Left ventricle myocardium inferior (tissue), 1 donor: ENCODE results near the gene DNAH12. TPM values are rescaled to one million over a fixed set of nuclear protein-coding genes. Genes with fewer than 3 reads are reported as not detected.
"Not testable (repeated sequence)": the region's sequence is repeated elsewhere in the genome, so short reads cannot be mapped to it uniquely, and the experiment has no call there.

Experiments used
- DNase-seq: peaks from one replicate; pipeline ENCODE4 v3.0.0-alpha.2; 2020
- H3K27ac ChIP-seq: fragments of 200-600 bp; replicated peaks from 2 replicates; pipeline ENCODE4 v1.8.0; 2021
- H3K27me3 ChIP-seq: fragments of 200-600 bp; 2 replicates; pipeline ENCODE4 v1.8.0; 2021; ENCODE audit warnings: low read depth
- H3K36me3 ChIP-seq: fragments of 200-600 bp; 2 replicates; pipeline ENCODE4 v1.8.0; 2021
- H3K4me1 ChIP-seq: fragments of 200-600 bp; 2 replicates; pipeline ENCODE4 v1.8.0; 2021
- H3K4me3 ChIP-seq: fragments of 200-600 bp; 2 replicates; pipeline ENCODE4 v1.8.0; 2021; ENCODE audit warnings: mild to moderate bottlenecking, moderate library complexity
- H3K9me3 ChIP-seq: fragments of 200-600 bp; replicated peaks from 2 replicates; pipeline ENCODE4 v1.8.0; 2021
- intact Hi-C: fragments of 100-400 bp; cut with micrococcal nuclease; formaldehyde crosslinking; loops from one replicate; pipeline ENCODE4 v1.11.0; 2022
- total RNA-seq: library from RNA; stranded (reverse); fragmentation: NEBNext Ultra II Directional; extraction: Animal tissue kit (Norgen Biotek cat#: 25700); gene quantifications from one replicate; pipeline ENCODE4 v1.2.1, GENCODE V29; 2021
- TF ChIP-seq, protein P1 (sequence below): fragments of 200-600 bp; IDR thresholded peaks from 2 replicates; pipeline ENCODE4 v1.8.0; 2021; ENCODE audit warnings: antibody characterized with exemption, mild to moderate bottlenecking, borderline replicate concordance
- donor health status: DM: no; HTN: yes; CAD: no; lungs with severe emphysema.

Gene DNAH12
- total RNA-seq, 1 donor from 2014 or later = 0.16 TPM

DNA sequence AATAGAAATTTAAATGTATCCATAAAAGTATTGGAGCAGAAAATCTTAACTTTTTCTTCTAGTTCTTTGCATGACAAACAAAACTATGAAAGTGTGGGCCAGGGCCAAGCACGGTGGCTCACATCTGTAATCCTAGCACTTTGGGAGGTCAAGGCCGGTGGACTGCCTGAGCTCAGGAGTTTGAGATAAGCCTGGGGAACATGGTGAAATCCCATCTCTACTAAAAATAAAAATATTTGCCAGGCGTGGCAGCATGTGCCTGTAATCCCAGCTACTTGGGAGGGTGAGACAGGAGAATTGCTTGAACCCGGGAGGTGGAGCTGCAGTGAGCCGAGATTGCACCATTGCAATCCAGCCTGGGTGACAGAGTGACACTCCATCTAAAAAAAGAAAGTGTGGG lies 158.6 kb downstream of the DNAH12 start:
- no peaks in the 10 kb centered on the region for H3K4me1 ChIP-seq
- no peaks in the 10 kb centered on the region for H3K27me3 ChIP-seq
- H3K36me3 ChIP-seq = no peaks in the 10 kb centered on the region
- H3K27ac ChIP-seq = no peak overlapping the region
- TF ChIP-seq, protein P1, sequence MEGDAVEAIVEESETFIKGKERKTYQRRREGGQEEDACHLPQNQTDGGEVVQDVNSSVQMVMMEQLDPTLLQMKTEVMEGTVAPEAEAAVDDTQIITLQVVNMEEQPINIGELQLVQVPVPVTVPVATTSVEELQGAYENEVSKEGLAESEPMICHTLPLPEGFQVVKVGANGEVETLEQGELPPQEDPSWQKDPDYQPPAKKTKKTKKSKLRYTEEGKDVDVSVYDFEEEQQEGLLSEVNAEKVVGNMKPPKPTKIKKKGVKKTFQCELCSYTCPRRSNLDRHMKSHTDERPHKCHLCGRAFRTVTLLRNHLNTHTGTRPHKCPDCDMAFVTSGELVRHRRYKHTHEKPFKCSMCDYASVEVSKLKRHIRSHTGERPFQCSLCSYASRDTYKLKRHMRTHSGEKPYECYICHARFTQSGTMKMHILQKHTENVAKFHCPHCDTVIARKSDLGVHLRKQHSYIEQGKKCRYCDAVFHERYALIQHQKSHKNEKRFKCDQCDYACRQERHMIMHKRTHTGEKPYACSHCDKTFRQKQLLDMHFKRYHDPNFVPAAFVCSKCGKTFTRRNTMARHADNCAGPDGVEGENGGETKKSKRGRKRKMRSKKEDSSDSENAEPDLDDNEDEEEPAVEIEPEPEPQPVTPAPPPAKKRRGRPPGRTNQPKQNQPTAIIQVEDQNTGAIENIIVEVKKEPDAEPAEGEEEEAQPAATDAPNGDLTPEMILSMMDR = no peak
- no peak overlapping the region for H3K4me3 ChIP-seq
- no peak for DNase-seq
- no peaks in the 10 kb centered on the region for H3K9me3 ChIP-seq
- intact Hi-C loops = no loop called here

DNA sequence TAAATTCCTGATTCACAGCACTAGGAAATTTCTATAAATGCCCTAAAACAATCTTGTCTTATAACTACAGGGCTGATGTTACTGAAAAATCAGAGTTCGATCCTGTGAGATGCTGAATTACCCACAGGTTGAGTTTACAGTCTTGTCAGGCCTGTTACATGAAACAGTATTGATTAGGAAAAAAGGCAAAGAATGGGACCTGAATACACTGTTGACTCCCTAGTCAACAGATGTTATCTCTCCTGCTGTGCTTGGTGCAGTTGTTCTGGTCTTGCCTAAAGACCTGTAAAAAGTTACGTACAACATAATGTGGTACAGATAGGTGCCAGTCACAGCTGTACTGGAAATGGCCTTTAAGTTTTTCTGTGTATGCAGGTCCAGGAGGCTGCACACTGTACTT lies 160.3 kb downstream of the DNAH12 start:
- H3K4me1 ChIP-seq = no peaks in the 10 kb centered on the region
- no peaks in the 10 kb centered on the region for H3K36me3 ChIP-seq
- peaks cover 7% of the 10 kb centered on the region for H3K27me3 ChIP-seq
- H3K9me3 ChIP-seq = no peaks in the 10 kb centered on the region
- intact Hi-C loops = no loop called here
- no peak for DNase-seq
- TF ChIP-seq, protein P1 = no peak
- no peak overlapping the region for H3K27ac ChIP-seq
- no peak overlapping the region for H3K4me3 ChIP-seq

DNA sequence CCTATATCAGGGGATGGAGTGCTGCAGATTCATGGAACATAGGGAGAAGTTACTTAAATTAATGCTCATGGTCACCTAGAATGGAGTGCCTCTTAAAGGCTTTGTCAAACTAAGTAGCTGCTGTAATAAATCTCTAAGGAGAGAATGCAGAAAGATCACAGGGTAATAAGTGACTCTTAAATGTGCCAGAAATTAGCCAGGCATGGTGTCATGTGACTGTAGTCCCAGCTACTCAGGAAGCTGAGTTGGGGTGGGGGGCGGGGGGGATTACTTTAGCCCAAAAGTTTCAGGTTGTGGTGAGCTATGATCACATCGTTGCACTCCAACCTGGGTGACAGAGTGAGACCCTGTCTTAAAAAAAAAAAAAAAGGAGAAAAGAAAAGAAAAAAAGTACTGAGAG lies 160.7 kb downstream of the DNAH12 start:
- TF ChIP-seq, protein P1 = no peak
- Histone ChIP-seq H3K27ac (no peak overlapping the region), H3K4me1 (no peaks in the 10 kb centered on the region), H3K4me3 (no peak overlapping the region), H3K9me3 (no peaks in the 10 kb centered on the region), H3K27me3 (peaks cover 7% of the 10 kb centered on the region), H3K36me3 (no peaks in the 10 kb centered on the region)
- intact Hi-C loops = no loop called here
- DNase-seq = no peak

DNA sequence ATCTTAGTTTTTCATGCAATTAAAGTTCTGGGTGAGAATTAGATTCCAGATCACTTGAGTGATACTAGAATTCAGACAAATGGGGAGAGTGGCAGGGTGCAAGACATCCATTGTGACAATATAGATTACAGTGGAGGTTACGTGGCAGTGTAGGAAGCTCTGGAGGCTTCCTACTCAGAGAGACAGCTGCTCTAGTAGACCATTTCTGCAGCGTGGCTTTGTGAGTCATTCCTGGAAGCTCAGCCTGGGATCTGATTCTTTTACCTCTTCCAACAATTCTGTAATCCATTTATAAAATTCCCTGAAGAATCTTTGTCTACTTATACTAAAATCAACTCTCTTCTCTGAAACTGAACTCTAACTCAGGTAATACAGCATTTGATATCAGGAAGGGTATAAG lies 161.2 kb downstream of the DNAH12 start:
- DNase-seq = no peak
- TF ChIP-seq, protein P1 = no peak
- intact Hi-C loops = no loop called here
- Histone ChIP-seq H3K4me1 (no peaks in the 10 kb centered on the region), H3K9me3 (no peaks in the 10 kb centered on the region), H3K27ac (no peak overlapping the region), H3K27me3 (peaks cover 7% of the 10 kb centered on the region), H3K36me3 (no peaks in the 10 kb centered on the region), H3K4me3 (no peak overlapping the region)

DNA sequence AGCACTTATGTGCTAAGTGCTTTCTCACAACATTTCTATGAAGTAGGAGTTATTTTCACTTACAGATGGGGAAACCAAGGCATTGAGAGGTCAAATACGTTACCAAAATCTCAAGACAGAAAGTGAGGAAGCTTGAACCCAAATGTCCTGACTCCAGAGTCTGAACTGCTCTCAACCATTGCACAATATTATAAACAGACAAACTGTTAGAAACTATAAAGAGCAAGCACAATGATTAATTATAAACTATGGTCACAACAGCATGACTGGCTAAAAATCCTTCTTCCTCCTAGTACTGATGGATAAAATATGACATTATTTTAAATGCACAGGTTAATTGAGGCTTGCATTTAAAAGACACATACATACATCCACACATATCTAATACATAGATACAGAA lies 173.8 kb downstream of the DNAH12 start:
- Histone ChIP-seq H3K36me3 (no peaks in the 10 kb centered on the region), H3K4me1 (no peaks in the 10 kb centered on the region), H3K27me3 (peaks cover under 1% of the 10 kb centered on the region), H3K27ac (no peak overlapping the region), H3K9me3 (peaks cover 23% of the 10 kb centered on the region), H3K4me3 (no peak overlapping the region)
- DNase-seq = no peak
- intact Hi-C loops = no loop called here
- TF ChIP-seq, protein P1 = no peak

DNA sequence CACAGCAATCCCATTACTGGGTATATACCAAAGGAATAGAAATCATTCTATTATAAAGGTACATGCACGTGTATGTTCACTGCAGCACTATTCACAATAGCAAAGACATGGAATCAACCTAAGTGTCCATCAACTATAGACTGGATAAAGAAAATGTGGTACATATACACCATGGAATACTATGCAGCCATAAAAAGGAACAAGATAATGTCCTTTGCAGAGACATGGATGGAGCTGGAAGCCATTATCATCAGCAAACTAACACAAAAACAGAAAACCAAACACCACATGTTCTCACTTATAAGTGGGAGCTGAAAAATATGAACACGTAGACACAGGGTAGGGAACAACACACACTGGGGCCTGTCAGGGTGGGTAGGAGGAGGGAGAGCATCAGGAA lies 179.1 kb downstream of the DNAH12 start:
- H3K9me3 ChIP-seq, DNase-seq, H3K27me3 ChIP-seq, H3K4me3 ChIP-seq, H3K27ac ChIP-seq, H3K36me3 ChIP-seq, H3K4me1 ChIP-seq, intact Hi-C loops: not testable (repeated sequence)

DNA sequence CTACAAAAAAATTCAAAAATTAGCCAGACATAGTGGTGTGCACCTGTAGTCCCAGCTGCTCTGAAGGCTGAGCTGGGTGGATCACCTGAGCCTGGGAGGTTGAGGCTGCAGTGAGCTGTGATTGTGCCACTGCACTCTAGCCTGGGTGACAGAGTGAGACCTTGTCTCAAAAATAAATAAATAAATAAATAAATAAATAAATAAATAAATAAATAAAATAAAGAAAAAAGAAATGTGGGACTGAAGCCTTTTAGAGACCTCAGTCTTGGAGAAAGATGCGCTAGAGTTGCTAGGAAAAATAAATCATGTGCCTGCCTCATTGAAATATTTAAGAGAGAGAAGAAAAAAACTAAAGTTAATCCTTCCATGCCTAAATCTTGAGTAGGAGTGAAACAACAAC lies 187.9 kb downstream of the DNAH12 start:
- H3K4me3 ChIP-seq, H3K36me3 ChIP-seq, H3K27me3 ChIP-seq, H3K4me1 ChIP-seq, H3K9me3 ChIP-seq, H3K27ac ChIP-seq, DNase-seq, intact Hi-C loops: not testable (repeated sequence)
